ENCODE data around the gene YPEL2. TPM values are rescaled to one million over a fixed set of nuclear protein-coding genes. Genes with fewer than 3 reads are reported as not detected.

YPEL2 gene
- polyA plus RNA-seq, 3 donors: 21.5 to 63.1 (median 25.1) TPM

DNA sequence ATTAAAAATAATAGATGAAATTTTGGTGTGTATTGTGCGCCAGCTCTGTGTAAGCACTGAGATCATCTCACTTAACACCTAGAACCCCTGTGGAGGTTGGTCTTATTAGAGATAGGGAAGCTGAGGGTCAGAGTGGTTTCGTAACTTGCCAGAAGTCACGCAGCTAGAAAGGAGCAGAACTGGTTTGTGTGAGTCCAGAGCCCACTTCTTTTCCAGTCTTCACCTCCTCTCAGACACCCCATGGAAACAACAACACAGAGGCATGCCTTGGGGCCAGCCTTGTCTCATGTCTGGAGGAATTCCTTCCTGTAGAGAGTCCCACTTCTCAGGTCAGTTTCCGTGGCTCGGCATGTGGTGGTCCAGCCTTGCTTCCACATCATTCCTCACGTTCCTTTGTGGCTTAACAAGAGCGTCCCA is 16.5 kb downstream of the YPEL2 start:
- WGBS (ENCODE audit: insufficient coverage): 89% methylated on average over 4 of the region's 7 CpGs
- H3K27ac ChIP-seq (ENCODE audit: low read depth in 1 of 2, low read length in 2 of 2): peak overlapping the region in 1 of 2 donors; percentile 27
- H3K4me2 ChIP-seq (replicated peaks; ENCODE audit: extremely low read depth, low read length, poor library complexity, severe bottlenecking): no peak overlapping the region
- no peaks in the 10 kb centered on the region for H3K9me3 Mint-ChIP-seq
- no peaks in the 10 kb centered on the region for H3K27me3 ChIP-seq (ENCODE audit: control insufficient read depth in 2 of 2, insufficient read depth in 2 of 2, low read length in 2 of 2)
- H3K27ac Mint-ChIP-seq: peak overlapping the region in 6 of 7 donors; percentile 5 to 73 (median 48)
- peak in 2 of 3 donors; percentile 34 to 54 for DNase-seq
- no peak overlapping the region for H3K9ac ChIP-seq (ENCODE audit: insufficient read depth, low read length, poor library complexity, severe bottlenecking)
- H3K4me3 ChIP-seq (replicated peaks in 1 of 3; ENCODE audit: low read depth in 2 of 3, low read length in 3 of 3): no peak overlapping the region
- H3K36me3 Mint-ChIP-seq: peaks cover 12 to 29% of the 10 kb centered on the region in 2 donors
- H3K4me1 ChIP-seq (ENCODE audit: control insufficient read depth in 1 of 2, insufficient read depth in 2 of 2, low read length in 2 of 2): peaks cover 8 to 13% of the 10 kb centered on the region in 2 donors
- H4K20me1 ChIP-seq (ENCODE audit: insufficient read depth, low read length): peaks cover 100% of the 10 kb centered on the region
- H3K79me2 ChIP-seq (ENCODE audit: insufficient read depth, low read length): peaks cover 100% of the 10 kb centered on the region
- peaks cover 53% of the 10 kb centered on the region for H3K4me1 Mint-ChIP-seq
- H3K9me3 ChIP-seq (replicated peaks in 1 of 2; ENCODE audit: control insufficient read depth in 1 of 2, insufficient read depth in 1 of 2, low read length in 2 of 2): no peaks in the 10 kb centered on the region
- TF ChIP-seq, protein P1, sequence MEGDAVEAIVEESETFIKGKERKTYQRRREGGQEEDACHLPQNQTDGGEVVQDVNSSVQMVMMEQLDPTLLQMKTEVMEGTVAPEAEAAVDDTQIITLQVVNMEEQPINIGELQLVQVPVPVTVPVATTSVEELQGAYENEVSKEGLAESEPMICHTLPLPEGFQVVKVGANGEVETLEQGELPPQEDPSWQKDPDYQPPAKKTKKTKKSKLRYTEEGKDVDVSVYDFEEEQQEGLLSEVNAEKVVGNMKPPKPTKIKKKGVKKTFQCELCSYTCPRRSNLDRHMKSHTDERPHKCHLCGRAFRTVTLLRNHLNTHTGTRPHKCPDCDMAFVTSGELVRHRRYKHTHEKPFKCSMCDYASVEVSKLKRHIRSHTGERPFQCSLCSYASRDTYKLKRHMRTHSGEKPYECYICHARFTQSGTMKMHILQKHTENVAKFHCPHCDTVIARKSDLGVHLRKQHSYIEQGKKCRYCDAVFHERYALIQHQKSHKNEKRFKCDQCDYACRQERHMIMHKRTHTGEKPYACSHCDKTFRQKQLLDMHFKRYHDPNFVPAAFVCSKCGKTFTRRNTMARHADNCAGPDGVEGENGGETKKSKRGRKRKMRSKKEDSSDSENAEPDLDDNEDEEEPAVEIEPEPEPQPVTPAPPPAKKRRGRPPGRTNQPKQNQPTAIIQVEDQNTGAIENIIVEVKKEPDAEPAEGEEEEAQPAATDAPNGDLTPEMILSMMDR (IDR thresholded peaks at IDR 0.05): no peak
- peak overlapping the region in 1 of 2 donors; percentile 13 for H3K4me3 Mint-ChIP-seq
- intact Hi-C loops (cut with micrococcal nuclease): no loop called here
- H2AFZ ChIP-seq (ENCODE audit: insufficient read depth, low read depth, low read length, poor library complexity, severe bottlenecking): no peak overlapping the region
- H3K36me3 ChIP-seq (replicated peaks in 1 of 2; ENCODE audit: control insufficient read depth in 1 of 2, insufficient read depth in 2 of 2, low read length in 2 of 2): peaks cover 4 to 18% of the 10 kb centered on the region in 2 donors
- peaks cover 0 to 2% (median 1%) of the 10 kb centered on the region in 3 donors for H3K27me3 Mint-ChIP-seq (ENCODE audit: low read depth in 3 of 3)

DNA sequence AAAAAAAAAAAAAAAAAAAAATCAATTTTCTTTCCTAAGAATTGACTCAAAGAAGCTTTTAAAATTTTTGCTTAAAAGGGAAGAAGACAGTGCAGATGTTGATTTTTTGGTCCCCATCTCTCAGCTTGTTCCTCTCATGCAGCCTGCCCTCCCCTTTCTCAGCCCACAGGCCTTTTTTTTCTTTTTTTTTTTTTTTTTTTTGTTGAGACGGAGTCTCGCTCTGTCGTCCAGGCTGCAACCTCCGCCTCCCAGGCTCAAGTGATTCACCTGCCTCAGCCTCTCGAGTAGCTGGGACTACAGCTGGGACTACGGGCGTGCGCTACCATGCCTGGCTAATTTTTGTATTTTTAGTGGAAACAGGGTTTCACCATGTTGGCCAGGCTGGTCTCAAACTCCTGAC is 17.7 kb downstream of the YPEL2 start:
- no peak overlapping the region for H3K4me3 ChIP-seq (replicated peaks in 1 of 3; ENCODE audit: low read depth in 2 of 3, low read length in 3 of 3)
- WGBS (ENCODE audit: insufficient coverage): 94% methylated on average over 3 of the region's 8 CpGs
- no peaks in the 10 kb centered on the region for H3K9me3 ChIP-seq (replicated peaks in 1 of 2; ENCODE audit: control insufficient read depth in 1 of 2, insufficient read depth in 1 of 2, low read length in 2 of 2)
- no peaks in the 10 kb centered on the region for H3K27me3 ChIP-seq (ENCODE audit: control insufficient read depth in 2 of 2, insufficient read depth in 2 of 2, low read length in 2 of 2)
- H3K27ac ChIP-seq (ENCODE audit: low read depth in 1 of 2, low read length in 2 of 2): no peak overlapping the region
- peaks cover 24 to 41% of the 10 kb centered on the region in 2 donors for H3K36me3 Mint-ChIP-seq
- no peak overlapping the region for H3K4me3 Mint-ChIP-seq
- TF ChIP-seq, protein P1 (IDR thresholded peaks at IDR 0.05): no peak
- H2AFZ ChIP-seq (ENCODE audit: insufficient read depth, low read depth, low read length, poor library complexity, severe bottlenecking): no peak overlapping the region
- H3K4me2 ChIP-seq (replicated peaks; ENCODE audit: extremely low read depth, low read length, poor library complexity, severe bottlenecking): no peak overlapping the region
- H3K36me3 ChIP-seq (replicated peaks in 1 of 2; ENCODE audit: control insufficient read depth in 1 of 2, insufficient read depth in 2 of 2, low read length in 2 of 2): peaks cover 16 to 30% of the 10 kb centered on the region in 2 donors
- peaks cover 47% of the 10 kb centered on the region for H3K4me1 Mint-ChIP-seq
- intact Hi-C loops (cut with micrococcal nuclease): no loop called here
- H3K79me2 ChIP-seq (ENCODE audit: insufficient read depth, low read length): peaks cover 99% of the 10 kb centered on the region
- H3K9me3 Mint-ChIP-seq: no peaks in the 10 kb centered on the region
- H3K4me1 ChIP-seq (ENCODE audit: control insufficient read depth in 1 of 2, insufficient read depth in 2 of 2, low read length in 2 of 2): peaks cover 8 to 13% of the 10 kb centered on the region in 2 donors
- peaks cover 0 to 2% (median 0%) of the 10 kb centered on the region in 3 donors for H3K27me3 Mint-ChIP-seq (ENCODE audit: low read depth in 3 of 3)
- no peak for DNase-seq
- H3K27ac Mint-ChIP-seq: peak overlapping the region in 1 of 7 donors; percentile 34
- peaks cover 100% of the 10 kb centered on the region for H4K20me1 ChIP-seq (ENCODE audit: insufficient read depth, low read length)
- H3K9ac ChIP-seq (ENCODE audit: insufficient read depth, low read length, poor library complexity, severe bottlenecking): no peak overlapping the region

Data from CD14-positive monocyte (primary cell).